ENCODE data around the gene MRPL17. TPM values are rescaled to one million over a fixed set of nuclear protein-coding genes. Genes with fewer than 3 reads are reported as not detected.

The MRPL17 gene
- total and polyA plus RNA-seq, 9 of the 15 experiments (the other 6 are each of a cell fraction or from before 2014, with no cell fraction given), result 33.9 to 81.6 (median 43.9) TPM

- ChIA-PET POLR2A (no interaction called here), CTCF (ENCODE audit: low intra/inter-chr PET ratio) (interaction anchor here (0.7 kb wide), 1 partner anchor 90 kb away, joined by 4 read pairs; no protein-coding TSS in a partner anchor)
- no peaks in the 10 kb centered on the region for H3K27me3 ChIP-seq (ENCODE audit: control insufficient read depth in 2 of 2, insufficient read depth in 2 of 2, low read length in 2 of 2)
- no peak for DNase-seq (ENCODE audit: extremely low read depth in 1 of 4, low spot score in 3 of 4)
- H3K4me1 ChIP-seq (replicated peaks in 1 of 2; ENCODE audit: control insufficient read depth in 2 of 2, insufficient read depth in 2 of 2, low read length in 2 of 2), result no peaks in the 10 kb centered on the region
- no peaks in the 10 kb centered on the region for H3K36me3 ChIP-seq (ENCODE audit: control insufficient read depth, insufficient read depth, low read length)
- no peaks in the 10 kb centered on the region for H4K20me1 ChIP-seq (replicated peaks; ENCODE audit: control insufficient read depth, insufficient read depth, low read length)
- in situ Hi-C loops (cut with MboI) (loop anchor here (10.0 kb wide), 1 partner anchor 324 kb away; no protein-coding TSS in a partner anchor), intact Hi-C loops (cut with micrococcal nuclease) (no loop called here)
- no TSS peak for BruUV-seq (replicated peaks)
- H3K4me2 ChIP-seq (ENCODE audit: insufficient read depth, low read length), result no peak overlapping the region
- H3K4me3 ChIP-seq, result no peak overlapping the region
- H3K27ac ChIP-seq (ENCODE audit: extremely low read depth, low read depth, low read length), result no peak overlapping the region
- H3K79me2 ChIP-seq (ENCODE audit: control insufficient read depth, insufficient read depth, low read length), result no peaks in the 10 kb centered on the region
- no peak for FAIRE-seq
- no peak overlapping the region for H2AFZ ChIP-seq (ENCODE audit: low read depth, low read length)
- no peaks in the 10 kb centered on the region; the same call in 1 of the 2 replicates for H3K9me3 ChIP-seq (replicated peaks; ENCODE audit: control insufficient read depth, insufficient read depth, low read depth, low read length)
- TF ChIP-seq SMARCE1 (IDR thresholded peaks at IDR 0.05) (no peak), KDM5B (IDR thresholded peaks at IDR 0.05; ENCODE audit: insufficient replicate concordance, low read depth, low read length) (no peak), RBM14 (IDR thresholded peaks at IDR 0.05; ENCODE audit: borderline replicate concordance, insufficient read depth, low read depth, low read length) (no peak), DEAF1 (CRISPR knock-in tag; IDR thresholded peaks at IDR 0.05) (no peak), RFX1 (IDR thresholded peaks at IDR 0.05) (no peak), ZNF282 (CRISPR knock-in tag; IDR thresholded peaks at IDR 0.05) (no peak), ZNF121 (CRISPR knock-in tag; conservative IDR thresholded peaks at IDR 0.05) (no peak), MEF2A (IDR thresholded peaks at IDR 0.05; ENCODE audit: control insufficient read depth, low read depth, low read length) (no peak), KDM1A (IDR thresholded peaks at IDR 0.05) (no peak), ZBTB1 (CRISPR knock-in tag; IDR thresholded peaks at IDR 0.05; ENCODE audit: borderline replicate concordance, low read depth) (no peak), SREBF1 (IDR thresholded peaks at IDR 0.05; ENCODE audit: borderline replicate concordance, low read depth, low read length) (no peak), HOMEZ (CRISPR knock-in tag; IDR thresholded peaks at IDR 0.05) (no peak), ETV6 (IDR thresholded peaks at IDR 0.05; ENCODE audit: borderline replicate concordance in 1 of 2, low read depth in 2 of 2, low read length in 1 of 2) (no peak), ETV6 (CRISPR knock-in tag; IDR thresholded peaks at IDR 0.05; ENCODE audit: borderline replicate concordance) (no peak)
- ATAC-seq, result no peak
- H3K9me1 ChIP-seq (ENCODE audit: control insufficient read depth, insufficient read depth, low read length), result no peaks in the 10 kb centered on the region
- WGBS (ENCODE audit: insufficient coverage, low coverage, missing lambda C conversion rate), result 95% methylated on average over 2 of the region's 2 CpGs
- no peak overlapping the region for H3K9ac ChIP-seq (ENCODE audit: insufficient read depth in 1 of 2, low read depth in 2 of 2, low read length in 2 of 2)
Measured at GRCh38 chr11:6708876-6709275, 25.7 kb upstream of the MRPL17 start.

Data from K562 (cell line).